GM15510 (cell line): Measurements from ENCODE around the gene RUNX3.

ENCODE experiments used
- POLR2A ChIP-seq: IDR thresholded peaks from 3 replicates; pipeline ENCODE4 v1.6.1; 2011; ENCODE audit warnings: borderline replicate concordance; ENCODE audit not compliant: insufficient read length; ENCODE audit errors: extremely low read depth

The RUNX3 gene

GRCh38 chr1:24940231-24940630, 10.2 kb upstream of the RUNX3 start:
- TF ChIP-seq POLR2A = no peak

- no peak for TF ChIP-seq POLR2A
Observed at GRCh38 chr1:24939675-24940193, 9.7 kb upstream of the RUNX3 start.

GRCh38 chr1:24939040-24939674, 9.1 kb upstream of the RUNX3 start:
- TF ChIP-seq POLR2A = no peak

- TF ChIP-seq POLR2A = no peak
Observed at GRCh38 chr1:24938276-24938675, 8.2 kb upstream of the RUNX3 start.

GRCh38 chr1:24936684-24937083, 6.6 kb upstream of the RUNX3 start:
- no peak for TF ChIP-seq POLR2A

- TF ChIP-seq POLR2A = no peak
Observed at GRCh38 chr1:24935615-24936484, 5.8 kb upstream of the RUNX3 start.

GRCh38 chr1:24935196-24935526, 5.1 kb upstream of the RUNX3 start:
- no peak for TF ChIP-seq POLR2A

GRCh38 chr1:24934310-24935195, 4.5 kb upstream of the RUNX3 start:
- no peak for TF ChIP-seq POLR2A

GRCh38 chr1:24933468-24933867, 3.4 kb upstream of the RUNX3 start:
- TF ChIP-seq POLR2A = no peak

GRCh38 chr1:24932725-24933294, 2.7 kb upstream of the RUNX3 start:
- peak; percentile 4 for TF ChIP-seq POLR2A

- no peak for TF ChIP-seq POLR2A
Observed at GRCh38 chr1:24932284-24932683, 2.2 kb upstream of the RUNX3 start.

- TF ChIP-seq POLR2A = peak; percentile 18
Observed at GRCh38 chr1:24931468-24932231, 1.6 kb upstream of the RUNX3 start.

- TF ChIP-seq POLR2A = no peak
Observed at GRCh38 chr1:24931146-24931467, 1.0 kb upstream of the RUNX3 start.
